GM23338 (cell line): Measurements from ENCODE around the gene TRIM44. TPM values are rescaled to one million over a fixed set of nuclear protein-coding genes. Genes with fewer than 3 reads are reported as not detected.

Source experiments
- ATAC-seq: fragments of 200-7000 bp; cut with Tn5 transposase; 3 replicates; pipeline ENCODE4 v1.9.1; 2020
- DNase-seq: peaks from one replicate; pipeline ENCODE4 v3.0.0-alpha.2; 2015; ENCODE audit warnings: low spot score
- H2AFZ ChIP-seq: fragments of 200-600 bp; sonication (generic); 2 replicates; pipeline ENCODE4 v1.8.0; 2016; ENCODE audit warnings: antibody characterized with exemption, mild to moderate bottlenecking, moderate library complexity
- H3F3A ChIP-seq: fragments of 200-600 bp; sonication (generic); replicated peaks from 2 replicates; pipeline ENCODE4 v1.8.0; 2017; ENCODE audit warnings: antibody characterized with exemption, mixed run types, low read depth
- H3K27ac ChIP-seq: fragments of 200-600 bp; sonication (generic); 2 replicates; pipeline ENCODE4 v1.6.1; 2016; ENCODE audit warnings: low read depth
- H3K27me3 ChIP-seq: fragments of 200-600 bp; sonication (generic); 2 replicates; pipeline ENCODE4 v1.8.0; 2016; ENCODE audit warnings: mild to moderate bottlenecking, mixed run types, moderate library complexity; ENCODE audit not compliant: insufficient read depth
- H3K36me3 ChIP-seq: fragments of 200-600 bp; sonication (generic); 2 replicates; pipeline ENCODE4 v1.8.0; 2016; ENCODE audit warnings: mild to moderate bottlenecking; ENCODE audit not compliant: insufficient read depth
- H3K4me1 ChIP-seq: fragments of 200-600 bp; sonication (generic); 2 replicates; pipeline ENCODE4 v1.8.0; 2016; ENCODE audit warnings: mild to moderate bottlenecking, moderate library complexity; ENCODE audit not compliant: insufficient read depth
- H3K4me2 ChIP-seq: fragments of 200-600 bp; sonication (generic); 2 replicates; pipeline ENCODE4 v1.7.1; 2017; ENCODE audit warnings: mixed run types
- H3K4me3 ChIP-seq: fragments of 200-600 bp; sonication (generic); 2 replicates; pipeline ENCODE4 v1.6.1; 2016; ENCODE audit warnings: mixed run types
- H3K79me2 ChIP-seq: fragments of 200-600 bp; sonication (generic); replicated peaks from 2 replicates; pipeline ENCODE4 v1.8.0; 2017; ENCODE audit warnings: mild to moderate bottlenecking; ENCODE audit not compliant: insufficient read depth
- H3K9me2 ChIP-seq: fragments of 200-600 bp; sonication (generic); 2 replicates; pipeline ENCODE4 v1.8.0; 2017; ENCODE audit not compliant: insufficient read depth
- H4K20me1 ChIP-seq: fragments of 200-600 bp; sonication (generic); replicated peaks from 2 replicates; pipeline ENCODE4 v1.8.0; 2017; ENCODE audit warnings: mild to moderate bottlenecking; ENCODE audit not compliant: insufficient read depth
- H3K27ac Mint-ChIP-seq: 2 replicates; pipeline ENCODE4 v1.8.0; 2020; ENCODE audit warnings: inconsistent platforms, mild to moderate bottlenecking, moderate library complexity, mixed read lengths
- H3K27me3 Mint-ChIP-seq: 3 replicates; pipeline ENCODE4 v1.8.0; 2022; ENCODE audit warnings: low read depth, mild to moderate bottlenecking, moderate library complexity, mixed read lengths, inconsistent platforms; ENCODE audit not compliant: insufficient read depth, poor library complexity
- H3K36me3 Mint-ChIP-seq: 3 replicates; pipeline ENCODE4 v1.8.0; 2021; ENCODE audit warnings: low read depth, mild to moderate bottlenecking, inconsistent platforms, moderate library complexity, mixed read lengths
- H3K4me1 Mint-ChIP-seq: 3 replicates; pipeline ENCODE4 v1.8.0; 2020; ENCODE audit warnings: mild to moderate bottlenecking, inconsistent platforms, mixed read lengths
- H3K4me3 Mint-ChIP-seq: 3 replicates; pipeline ENCODE4 v1.8.0; 2021; ENCODE audit warnings: moderate library complexity, mild to moderate bottlenecking, inconsistent platforms, mixed read lengths
- H3K9me3 Mint-ChIP-seq: 3 replicates; pipeline ENCODE4 v1.8.0; 2020; ENCODE audit warnings: moderate library complexity, mild to moderate bottlenecking, inconsistent platforms, mixed read lengths
- CREB1 ChIP-seq: fragments of 250-450 bp; sonication (Bioruptor Pico); IDR thresholded peaks from 2 replicates; pipeline ENCODE4 v1.5.0; 2020; ENCODE audit warnings: low read depth, mild to moderate bottlenecking, moderate library complexity
- ETS1 ChIP-seq: IDR thresholded peaks from 2 replicates; pipeline ENCODE4 v1.6.1; 2016; ENCODE audit warnings: antibody characterized with exemption
- EZH2 ChIP-seq: fragments of 200-600 bp; sonication (generic); IDR thresholded peaks from one replicate; pipeline ENCODE4 v1.8.0; 2017; ENCODE audit warnings: antibody characterized with exemption, mild to moderate bottlenecking, low read depth; ENCODE audit not compliant: unreplicated experiment
- EZH2phosphoT487 ChIP-seq: fragments of 200-600 bp; sonication (generic); IDR thresholded peaks from one replicate; pipeline ENCODE4 v1.8.1; 2018; ENCODE audit warnings: antibody characterized with exemption; ENCODE audit not compliant: unreplicated experiment
- JUNB ChIP-seq: IDR thresholded peaks from one replicate; pipeline ENCODE4 v1.6.1; 2016; ENCODE audit warnings: antibody characterized with exemption; ENCODE audit not compliant: unreplicated experiment
- NANOG ChIP-seq: IDR thresholded peaks from 2 replicates; pipeline ENCODE4 v1.6.1; 2016; ENCODE audit warnings: antibody characterized with exemption, borderline replicate concordance
- POLR2AphosphoS5 ChIP-seq: IDR thresholded peaks from 2 replicates; pipeline ENCODE4 v1.6.1; 2016; ENCODE audit warnings: antibody characterized with exemption, low read depth
- STAT1 ChIP-seq: IDR thresholded peaks from one replicate; pipeline ENCODE4 v1.6.1; 2016; ENCODE audit warnings: antibody characterized with exemption; ENCODE audit not compliant: unreplicated experiment
- ZNF114 ChIP-seq: fragments of 250-450 bp; sonication (Bioruptor Pico); IDR thresholded peaks from 2 replicates; pipeline ENCODE4 v1.5.0; 2020; ENCODE audit warnings: mild to moderate bottlenecking, moderate library complexity
- ZNF331 ChIP-seq: fragments of 250-450 bp; sonication (Bioruptor Pico); IDR thresholded peaks from 2 replicates; pipeline ENCODE4 v1.5.0; 2020; ENCODE audit warnings: low read depth, mild to moderate bottlenecking, moderate library complexity
- polyA plus RNA-seq: library from polyadenylated mRNA; unstranded; fragments of >200 nt; fragmentation: Nextera tagmentation; extraction: Ambion mirVana; gene quantifications from 2 replicates; pipeline ENCODE4 v1.2.1, GENCODE V29; 2016
- total RNA-seq: library from RNA; depleted of rRNA; stranded (reverse); fragments of >200 nt; shearing (Covaris generic); gene quantifications from 2 replicates; pipeline ENCODE4 v1.2.3, GENCODE V29; 2014
- TF ChIP-seq, protein P1 (sequence below): fragments of 250-450 bp; sonication (Bioruptor Pico); IDR thresholded peaks from 2 replicates; pipeline ENCODE4 v1.5.0; 2020; ENCODE audit warnings: mild to moderate bottlenecking, moderate library complexity
- TF ChIP-seq, protein P2 (sequence below), 2 experiments: fragments of 200-600 bp in 1 of 2; sonication (generic) in 1 of 2; conservative IDR thresholded peaks; 2 replicates each; pipeline versions ENCODE4 v1.5.1 to v1.6.1; 2016 to 2017; ENCODE audit warnings: antibody characterized with exemption in 2 of 2, low read depth in 2 of 2, mild to moderate bottlenecking in 2 of 2, moderate library complexity in 1 of 2
- TF ChIP-seq, protein P3 (sequence below): IDR thresholded peaks from one replicate; pipeline ENCODE4 v1.6.1; 2018; ENCODE audit warnings: antibody characterized with exemption; ENCODE audit not compliant: unreplicated experiment

TRIM44 gene
- total and polyA plus RNA-seq, 2 experiments from 2014 or later = 10.3 to 10.4 TPM

- no peak overlapping the region for H3K4me3 ChIP-seq
- H3K36me3 ChIP-seq = peaks cover 4% of the 10 kb centered on the region; the same call in 1 of the 2 replicates
- no peak overlapping the region for H3K27ac ChIP-seq
- ATAC-seq (no peak), DNase-seq (no peak)
- H3K4me1 ChIP-seq = no peaks in the 10 kb centered on the region
- H3K9me3 Mint-ChIP-seq = peaks cover 4% of the 10 kb centered on the region; the same call in 2 of the 3 replicates
- no peak for TF ChIP-seq ZNF331 (CRISPR knock-in tag)
- no peak for TF ChIP-seq NANOG
- no peak for TF ChIP-seq EZH2phosphoT487
- TF ChIP-seq ETS1 = no peak
- no peak for TF ChIP-seq POLR2AphosphoS5
- no peak for TF ChIP-seq CREB1 (CRISPR knock-in tag)
- no peak for TF ChIP-seq STAT1
- TF ChIP-seq, protein P1, sequence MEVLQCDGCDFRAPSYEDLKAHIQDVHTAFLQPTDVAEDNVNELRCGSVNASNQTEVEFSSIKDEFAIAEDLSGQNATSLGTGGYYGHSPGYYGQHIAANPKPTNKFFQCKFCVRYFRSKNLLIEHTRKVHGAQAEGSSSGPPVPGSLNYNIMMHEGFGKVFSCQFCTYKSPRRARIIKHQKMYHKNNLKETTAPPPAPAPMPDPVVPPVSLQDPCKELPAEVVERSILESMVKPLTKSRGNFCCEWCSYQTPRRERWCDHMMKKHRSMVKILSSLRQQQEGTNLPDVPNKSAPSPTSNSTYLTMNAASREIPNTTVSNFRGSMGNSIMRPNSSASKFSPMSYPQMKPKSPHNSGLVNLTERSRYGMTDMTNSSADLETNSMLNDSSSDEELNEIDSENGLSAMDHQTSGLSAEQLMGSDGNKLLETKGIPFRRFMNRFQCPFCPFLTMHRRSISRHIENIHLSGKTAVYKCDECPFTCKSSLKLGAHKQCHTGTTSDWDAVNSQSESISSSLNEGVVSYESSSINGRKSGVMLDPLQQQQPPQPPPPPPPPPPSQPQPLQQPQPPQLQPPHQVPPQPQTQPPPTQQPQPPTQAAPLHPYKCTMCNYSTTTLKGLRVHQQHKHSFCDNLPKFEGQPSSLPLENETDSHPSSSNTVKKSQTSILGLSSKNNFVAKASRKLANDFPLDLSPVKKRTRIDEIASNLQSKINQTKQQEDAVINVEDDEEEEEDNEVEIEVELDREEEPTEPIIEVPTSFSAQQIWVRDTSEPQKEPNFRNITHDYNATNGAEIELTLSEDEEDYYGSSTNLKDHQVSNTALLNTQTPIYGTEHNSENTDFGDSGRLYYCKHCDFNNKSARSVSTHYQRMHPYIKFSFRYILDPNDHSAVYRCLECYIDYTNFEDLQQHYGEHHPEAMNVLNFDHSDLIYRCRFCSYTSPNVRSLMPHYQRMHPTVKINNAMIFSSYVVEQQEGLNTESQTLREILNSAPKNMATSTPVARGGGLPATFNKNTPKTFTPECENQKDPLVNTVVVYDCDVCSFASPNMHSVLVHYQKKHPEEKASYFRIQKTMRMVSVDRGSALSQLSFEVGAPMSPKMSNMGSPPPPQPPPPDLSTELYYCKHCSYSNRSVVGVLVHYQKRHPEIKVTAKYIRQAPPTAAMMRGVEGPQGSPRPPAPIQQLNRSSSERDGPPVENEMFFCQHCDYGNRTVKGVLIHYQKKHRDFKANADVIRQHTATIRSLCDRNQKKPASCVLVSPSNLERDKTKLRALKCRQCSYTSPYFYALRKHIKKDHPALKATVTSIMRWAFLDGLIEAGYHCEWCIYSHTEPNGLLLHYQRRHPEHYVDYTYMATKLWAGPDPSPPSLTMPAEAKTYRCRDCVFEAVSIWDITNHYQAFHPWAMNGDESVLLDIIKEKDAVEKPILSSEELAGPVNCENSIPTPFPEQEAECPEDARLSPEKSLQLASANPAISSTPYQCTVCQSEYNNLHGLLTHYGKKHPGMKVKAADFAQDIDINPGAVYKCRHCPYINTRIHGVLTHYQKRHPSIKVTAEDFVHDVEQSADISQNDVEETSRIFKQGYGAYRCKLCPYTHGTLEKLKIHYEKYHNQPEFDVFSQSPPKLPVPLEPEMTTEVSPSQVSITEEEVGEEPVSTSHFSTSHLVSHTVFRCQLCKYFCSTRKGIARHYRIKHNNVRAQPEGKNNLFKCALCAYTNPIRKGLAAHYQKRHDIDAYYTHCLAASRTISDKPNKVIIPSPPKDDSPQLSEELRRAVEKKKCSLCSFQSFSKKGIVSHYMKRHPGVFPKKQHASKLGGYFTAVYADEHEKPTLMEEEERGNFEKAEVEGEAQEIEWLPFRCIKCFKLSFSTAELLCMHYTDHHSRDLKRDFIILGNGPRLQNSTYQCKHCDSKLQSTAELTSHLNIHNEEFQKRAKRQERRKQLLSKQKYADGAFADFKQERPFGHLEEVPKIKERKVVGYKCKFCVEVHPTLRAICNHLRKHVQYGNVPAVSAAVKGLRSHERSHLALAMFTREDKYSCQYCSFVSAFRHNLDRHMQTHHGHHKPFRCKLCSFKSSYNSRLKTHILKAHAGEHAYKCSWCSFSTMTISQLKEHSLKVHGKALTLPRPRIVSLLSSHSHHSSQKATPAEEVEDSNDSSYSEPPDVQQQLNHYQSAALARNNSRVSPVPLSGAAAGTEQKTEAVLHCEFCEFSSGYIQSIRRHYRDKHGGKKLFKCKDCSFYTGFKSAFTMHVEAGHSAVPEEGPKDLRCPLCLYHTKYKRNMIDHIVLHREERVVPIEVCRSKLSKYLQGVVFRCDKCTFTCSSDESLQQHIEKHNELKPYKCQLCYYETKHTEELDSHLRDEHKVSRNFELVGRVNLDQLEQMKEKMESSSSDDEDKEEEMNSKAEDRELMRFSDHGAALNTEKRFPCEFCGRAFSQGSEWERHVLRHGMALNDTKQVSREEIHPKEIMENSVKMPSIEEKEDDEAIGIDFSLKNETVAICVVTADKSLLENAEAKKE (CRISPR knock-in tag) = no peak
- TF ChIP-seq EZH2 = no peak
- TF ChIP-seq, protein P2, sequence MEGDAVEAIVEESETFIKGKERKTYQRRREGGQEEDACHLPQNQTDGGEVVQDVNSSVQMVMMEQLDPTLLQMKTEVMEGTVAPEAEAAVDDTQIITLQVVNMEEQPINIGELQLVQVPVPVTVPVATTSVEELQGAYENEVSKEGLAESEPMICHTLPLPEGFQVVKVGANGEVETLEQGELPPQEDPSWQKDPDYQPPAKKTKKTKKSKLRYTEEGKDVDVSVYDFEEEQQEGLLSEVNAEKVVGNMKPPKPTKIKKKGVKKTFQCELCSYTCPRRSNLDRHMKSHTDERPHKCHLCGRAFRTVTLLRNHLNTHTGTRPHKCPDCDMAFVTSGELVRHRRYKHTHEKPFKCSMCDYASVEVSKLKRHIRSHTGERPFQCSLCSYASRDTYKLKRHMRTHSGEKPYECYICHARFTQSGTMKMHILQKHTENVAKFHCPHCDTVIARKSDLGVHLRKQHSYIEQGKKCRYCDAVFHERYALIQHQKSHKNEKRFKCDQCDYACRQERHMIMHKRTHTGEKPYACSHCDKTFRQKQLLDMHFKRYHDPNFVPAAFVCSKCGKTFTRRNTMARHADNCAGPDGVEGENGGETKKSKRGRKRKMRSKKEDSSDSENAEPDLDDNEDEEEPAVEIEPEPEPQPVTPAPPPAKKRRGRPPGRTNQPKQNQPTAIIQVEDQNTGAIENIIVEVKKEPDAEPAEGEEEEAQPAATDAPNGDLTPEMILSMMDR (conservative IDR thresholded peaks at IDR 0.05; ENCODE audit: low read depth in 2 of 2) = no peak
- TF ChIP-seq, protein P3, sequence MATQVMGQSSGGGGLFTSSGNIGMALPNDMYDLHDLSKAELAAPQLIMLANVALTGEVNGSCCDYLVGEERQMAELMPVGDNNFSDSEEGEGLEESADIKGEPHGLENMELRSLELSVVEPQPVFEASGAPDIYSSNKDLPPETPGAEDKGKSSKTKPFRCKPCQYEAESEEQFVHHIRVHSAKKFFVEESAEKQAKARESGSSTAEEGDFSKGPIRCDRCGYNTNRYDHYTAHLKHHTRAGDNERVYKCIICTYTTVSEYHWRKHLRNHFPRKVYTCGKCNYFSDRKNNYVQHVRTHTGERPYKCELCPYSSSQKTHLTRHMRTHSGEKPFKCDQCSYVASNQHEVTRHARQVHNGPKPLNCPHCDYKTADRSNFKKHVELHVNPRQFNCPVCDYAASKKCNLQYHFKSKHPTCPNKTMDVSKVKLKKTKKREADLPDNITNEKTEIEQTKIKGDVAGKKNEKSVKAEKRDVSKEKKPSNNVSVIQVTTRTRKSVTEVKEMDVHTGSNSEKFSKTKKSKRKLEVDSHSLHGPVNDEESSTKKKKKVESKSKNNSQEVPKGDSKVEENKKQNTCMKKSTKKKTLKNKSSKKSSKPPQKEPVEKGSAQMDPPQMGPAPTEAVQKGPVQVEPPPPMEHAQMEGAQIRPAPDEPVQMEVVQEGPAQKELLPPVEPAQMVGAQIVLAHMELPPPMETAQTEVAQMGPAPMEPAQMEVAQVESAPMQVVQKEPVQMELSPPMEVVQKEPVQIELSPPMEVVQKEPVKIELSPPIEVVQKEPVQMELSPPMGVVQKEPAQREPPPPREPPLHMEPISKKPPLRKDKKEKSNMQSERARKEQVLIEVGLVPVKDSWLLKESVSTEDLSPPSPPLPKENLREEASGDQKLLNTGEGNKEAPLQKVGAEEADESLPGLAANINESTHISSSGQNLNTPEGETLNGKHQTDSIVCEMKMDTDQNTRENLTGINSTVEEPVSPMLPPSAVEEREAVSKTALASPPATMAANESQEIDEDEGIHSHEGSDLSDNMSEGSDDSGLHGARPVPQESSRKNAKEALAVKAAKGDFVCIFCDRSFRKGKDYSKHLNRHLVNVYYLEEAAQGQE = no peak
- no peak for TF ChIP-seq JUNB
- no peak for TF ChIP-seq ZNF114 (CRISPR knock-in tag)
- H3F3A ChIP-seq = no peaks in the 10 kb centered on the region
- H3K4me2 ChIP-seq = no peak overlapping the region
- H3K4me3 Mint-ChIP-seq = no peak overlapping the region
- no peak overlapping the region for H2AFZ ChIP-seq
- H4K20me1 ChIP-seq = peaks cover 7% of the 10 kb centered on the region; the same call in 1 of the 2 replicates
- no peak overlapping the region for H3K27ac Mint-ChIP-seq
- H3K9me2 ChIP-seq = no peaks in the 10 kb centered on the region
- no peaks in the 10 kb centered on the region for H3K27me3 Mint-ChIP-seq
- H3K4me1 Mint-ChIP-seq = peaks cover 5% of the 10 kb centered on the region; the same call in 2 of the 3 replicates
- H3K79me2 ChIP-seq = peaks cover 98% of the 10 kb centered on the region
- peaks cover 17% of the 10 kb centered on the region; the same call in 2 of the 3 replicates for H3K36me3 Mint-ChIP-seq
- H3K27me3 ChIP-seq = no peaks in the 10 kb centered on the region
Measured at GRCh38 chr11:35671396-35672127, 9.0 kb downstream of the TRIM44 start.
